ENCODE results near the gene NDUFA13.
A peak's percentile ranks its signal among the peaks of the same experiment; 100 is the strongest.
"Not testable (repeated sequence)": the region's sequence is repeated elsewhere in the genome, so short reads cannot be mapped to it uniquely, and the experiment has no call there.

Gene NDUFA13

DNA sequence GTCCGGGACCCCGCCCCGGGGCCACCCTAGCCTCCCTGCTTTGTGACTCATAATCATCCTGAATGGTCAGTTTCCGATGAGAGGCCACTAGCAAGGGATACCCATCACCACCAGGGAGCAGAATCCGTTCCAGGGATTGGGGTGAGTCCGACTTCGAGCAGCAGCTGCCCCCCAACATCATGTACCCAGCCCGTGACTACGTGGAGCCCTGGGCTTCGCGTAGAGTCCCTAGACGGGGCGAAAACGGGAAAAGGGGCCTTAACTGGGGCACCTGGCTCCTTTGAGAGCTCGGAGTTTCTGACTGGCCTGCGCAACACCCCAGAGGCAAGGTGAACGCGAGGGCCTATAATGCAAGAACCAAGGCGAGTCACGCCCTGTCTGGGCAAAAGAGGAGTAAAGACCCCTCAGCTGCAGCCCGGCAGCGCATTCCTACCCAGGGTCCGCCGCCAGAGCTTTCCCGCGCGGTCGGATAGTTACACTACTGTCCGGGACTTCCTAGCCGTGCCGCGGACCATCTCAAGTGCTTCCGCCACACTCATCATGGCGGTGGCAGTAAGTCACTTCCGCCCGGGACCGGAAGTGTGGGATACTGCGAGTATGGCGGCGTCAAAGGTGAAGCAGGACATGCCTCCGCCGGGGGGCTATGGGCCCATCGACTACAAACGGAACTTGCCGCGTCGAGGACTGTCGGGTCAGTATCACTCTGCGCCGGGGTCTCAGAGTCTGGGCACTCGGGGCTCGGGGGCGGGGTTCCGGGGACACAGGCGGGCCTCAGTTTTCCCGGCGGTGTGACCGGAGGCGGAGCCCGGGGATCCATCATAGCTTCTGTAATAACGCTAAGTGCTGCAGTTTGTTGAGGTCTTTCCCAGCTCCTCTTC, at the start of gene NDUFA13:
Gene NDUFA13, plus strand, starts transcription at position 584 of the 878 bp plus-strand sequence. Its CDS starts 14 bp downstream, at position 598.
- peak; percentile 97 for DNase-seq

DNA sequence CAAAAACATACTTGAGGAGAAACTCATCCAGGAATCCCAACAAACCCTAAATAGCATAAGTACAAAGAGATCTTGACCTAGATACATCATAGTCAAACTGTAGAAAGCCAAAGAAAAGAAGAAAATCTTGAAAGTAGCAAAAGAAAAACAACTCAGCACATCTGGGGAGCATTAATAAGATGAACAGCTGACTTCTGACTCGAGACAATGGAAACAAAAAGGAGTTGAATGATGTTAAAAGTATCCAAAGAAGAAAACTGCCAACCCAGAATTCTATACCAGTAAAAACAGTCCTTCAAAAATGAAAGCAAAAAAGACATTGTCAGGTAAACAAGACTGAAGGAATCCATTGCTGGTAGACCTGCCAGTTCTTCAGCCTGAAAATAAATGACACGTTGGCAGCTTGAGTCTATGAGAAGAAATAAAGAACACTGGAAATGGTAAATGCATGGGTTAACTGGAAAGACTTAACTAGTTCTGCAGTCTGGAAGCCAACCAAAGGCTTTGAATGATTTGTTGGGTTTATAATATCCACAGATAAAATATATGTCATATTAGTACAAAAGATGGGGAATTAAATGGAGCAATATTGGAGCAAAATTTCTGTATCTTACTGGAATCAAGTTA, 47.5 kb upstream of the NDUFA13 start:
- DNase-seq, result no peak

DNA sequence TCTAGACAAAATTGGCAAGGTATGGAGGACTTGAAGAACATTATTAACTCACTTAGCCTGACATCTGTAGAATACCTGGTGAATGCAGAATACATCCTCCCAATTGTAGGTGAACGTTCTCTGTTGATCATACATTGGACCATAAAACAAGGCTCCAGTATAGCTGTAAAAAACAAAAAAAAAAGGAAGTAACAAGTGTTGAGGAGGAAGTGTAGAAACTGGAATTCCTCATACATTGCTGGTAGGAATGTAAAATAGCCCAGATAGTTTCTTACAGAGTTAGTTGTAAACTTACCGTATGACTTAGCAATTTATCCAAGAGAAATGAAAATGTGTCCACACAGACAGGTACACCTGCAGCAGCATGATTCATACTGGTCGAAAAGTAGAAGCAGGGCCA, 45.4 kb upstream of the NDUFA13 start:
- DNase-seq, result no peak

DNA sequence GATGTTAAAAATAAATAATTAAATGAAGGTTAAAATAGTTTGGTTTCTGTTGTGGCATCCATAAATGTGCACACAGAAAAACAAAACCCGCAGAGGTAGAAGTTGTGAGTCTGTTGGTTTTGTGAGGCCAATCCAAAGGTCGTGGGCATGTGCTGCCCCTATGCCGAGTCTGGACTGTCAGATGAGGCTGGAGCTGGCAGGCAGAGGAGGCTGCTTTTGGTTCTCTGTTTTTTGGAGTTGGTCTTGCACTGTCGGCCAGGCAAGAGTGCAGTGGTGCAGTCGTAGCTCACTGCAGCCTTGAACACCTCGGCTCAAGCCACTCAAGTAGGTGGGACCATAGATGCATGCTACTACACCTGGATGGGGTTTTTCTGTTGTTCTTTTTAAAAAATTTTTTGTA, 44.3 kb upstream of the NDUFA13 start:
- no peak for DNase-seq

DNA sequence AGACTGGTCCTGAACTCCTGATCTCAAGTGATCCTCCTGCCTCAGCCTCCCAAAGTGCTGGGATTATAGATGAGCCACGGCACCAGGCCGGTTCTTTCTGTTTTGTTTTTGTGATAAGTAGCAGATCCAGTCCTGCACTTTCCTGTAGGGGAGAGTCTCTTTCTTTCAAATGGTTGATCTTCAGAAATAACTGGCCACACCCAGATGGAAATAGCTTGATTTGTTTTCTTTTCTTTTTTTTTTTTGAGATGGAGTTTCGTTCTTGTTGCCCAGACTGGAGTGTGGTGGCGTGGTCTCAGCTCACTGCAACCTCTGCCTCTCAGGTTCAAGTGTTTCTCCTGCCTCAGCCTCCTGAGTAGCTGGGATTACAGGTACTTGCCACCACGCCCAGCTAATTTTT, 43.9 kb upstream of the NDUFA13 start:
- DNase-seq, result not testable (repeated sequence)

DNA sequence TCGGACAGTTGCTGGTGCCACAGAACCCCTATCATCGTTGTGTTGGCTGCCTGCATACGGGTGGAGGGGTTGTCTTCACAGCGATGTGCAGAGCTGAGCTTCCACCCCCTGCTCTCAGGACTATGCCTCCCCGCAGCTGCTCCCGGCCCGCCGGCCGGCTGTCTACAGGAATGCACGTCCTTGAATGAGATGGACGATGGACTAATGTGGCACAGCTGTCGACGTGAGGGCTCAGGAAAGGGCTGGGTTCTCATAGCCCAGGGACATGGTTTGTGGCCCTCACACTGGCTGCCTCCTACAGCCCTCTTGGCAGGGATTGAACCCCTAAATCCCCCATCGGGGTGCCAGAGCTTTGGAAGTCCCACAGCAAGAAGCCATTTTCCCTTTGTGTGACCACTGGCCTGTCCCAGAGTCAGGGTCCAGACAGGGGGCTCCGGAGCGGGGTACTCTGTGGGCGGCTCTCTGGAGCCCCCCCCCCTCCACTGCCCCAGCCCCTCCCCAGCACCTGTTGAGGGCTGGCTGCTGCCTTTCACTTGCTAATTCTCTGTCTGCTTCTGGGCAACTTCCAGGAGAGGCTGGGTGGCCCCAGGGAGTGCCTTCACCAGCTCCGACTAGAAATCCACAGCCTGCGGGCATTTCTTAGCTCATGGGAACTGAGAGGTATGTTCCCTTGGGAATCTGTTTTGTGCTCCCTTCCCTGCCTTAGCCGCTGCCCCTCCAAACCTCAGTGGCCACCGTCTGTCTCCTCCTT, 40.8 kb upstream of the NDUFA13 start:
- DNase-seq, result no peak

DNA sequence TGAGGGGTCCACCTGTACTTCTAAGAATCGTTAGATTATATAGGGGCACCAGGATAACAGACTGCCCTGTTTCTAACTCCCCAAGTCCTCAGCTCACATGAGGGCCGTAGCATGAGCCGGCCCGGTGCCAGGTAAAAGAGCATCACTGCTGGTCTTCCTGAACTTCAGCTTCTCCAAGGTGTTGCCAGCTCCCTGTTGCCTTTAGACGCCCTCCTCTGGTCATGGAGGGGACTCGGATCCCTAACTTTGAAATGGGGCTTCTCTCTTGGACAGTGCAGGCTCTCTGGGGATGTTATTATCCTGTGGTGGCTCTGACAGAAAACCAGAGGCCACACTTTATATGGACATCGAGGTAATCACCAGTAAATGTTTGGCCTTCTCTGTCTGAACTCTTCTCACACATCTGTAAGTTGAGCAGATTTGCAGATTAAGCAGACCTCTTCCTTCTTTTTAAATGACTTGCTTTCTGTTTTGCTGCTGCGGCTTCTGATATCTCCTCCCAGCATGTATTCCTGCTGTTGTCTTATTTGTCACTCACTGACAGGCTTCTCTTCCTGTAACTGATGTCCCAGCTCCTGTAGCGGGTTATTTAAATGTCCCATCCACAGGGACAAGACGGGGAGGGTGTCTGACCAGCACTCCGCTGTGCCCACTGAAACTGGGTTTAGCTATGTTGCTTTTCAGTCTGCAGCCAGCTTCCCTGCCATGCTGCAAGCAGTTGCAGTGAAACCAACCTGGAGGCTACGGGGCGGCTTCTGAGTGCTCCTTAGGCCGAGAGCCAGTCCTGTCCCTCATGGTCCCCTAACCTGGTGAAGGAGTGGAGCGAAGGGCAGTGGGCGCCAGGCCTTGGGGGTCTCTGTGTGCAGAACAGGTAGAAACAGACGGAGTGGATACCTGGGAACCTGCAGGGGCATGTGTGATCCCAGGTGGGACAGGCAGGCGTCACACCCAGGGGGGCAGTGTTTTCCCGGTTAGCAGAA, 39.9 kb upstream of the NDUFA13 start:
- peak; percentile 74 for DNase-seq

DNA sequence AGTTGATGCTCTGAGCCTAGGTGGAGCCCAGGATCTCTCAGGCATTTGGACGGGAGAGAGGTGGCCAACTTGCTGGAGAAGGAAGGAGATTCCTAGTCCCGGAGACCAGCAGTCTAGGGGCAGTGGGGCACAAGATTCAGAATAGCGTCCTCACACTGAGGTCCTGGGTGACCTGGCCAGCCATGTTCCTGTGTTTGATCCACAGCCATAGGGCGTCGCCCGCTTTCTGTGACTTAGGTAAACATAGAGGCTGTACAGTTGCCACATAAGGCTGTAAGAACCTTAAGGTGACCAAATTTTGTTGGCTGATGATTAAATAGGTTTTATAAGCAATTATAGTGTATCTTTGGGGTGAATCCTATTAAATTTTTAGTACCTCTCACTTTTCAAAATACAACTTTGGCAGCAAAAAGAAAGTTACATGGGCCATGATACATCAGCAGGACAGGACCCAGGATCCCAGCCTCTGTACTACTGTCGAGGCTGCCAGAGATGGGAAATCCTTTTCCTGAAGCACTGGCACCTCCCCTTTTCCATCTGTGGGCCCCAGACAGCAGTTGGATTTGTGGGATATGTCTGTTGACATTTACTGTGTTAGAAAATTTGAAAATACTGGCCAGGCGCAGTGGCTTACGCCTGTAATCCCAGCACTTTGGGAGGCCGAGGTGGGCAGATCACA, 38.2 kb upstream of the NDUFA13 start:
- DNase-seq, result no peak

DNA sequence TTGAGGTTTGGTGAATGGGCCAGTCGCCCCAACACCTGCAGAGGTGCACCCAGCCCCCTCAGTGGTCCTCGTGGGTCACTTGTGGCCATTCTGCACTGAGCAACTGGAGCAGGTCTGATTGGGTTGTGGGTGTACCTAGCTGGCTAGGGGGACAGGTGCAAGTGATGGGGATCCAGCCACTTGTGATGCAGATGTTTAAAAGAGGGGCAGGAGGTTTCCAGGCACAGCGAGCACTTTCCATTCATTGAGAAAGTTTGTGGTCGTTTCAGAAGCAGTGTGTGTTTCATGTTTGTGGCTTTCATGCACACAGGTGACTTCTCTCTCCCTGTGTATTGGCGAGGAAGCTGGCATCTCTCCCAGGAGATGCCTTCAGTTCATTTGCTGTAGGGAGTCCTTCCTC, 35.3 kb upstream of the NDUFA13 start:
- no peak for DNase-seq

DNA sequence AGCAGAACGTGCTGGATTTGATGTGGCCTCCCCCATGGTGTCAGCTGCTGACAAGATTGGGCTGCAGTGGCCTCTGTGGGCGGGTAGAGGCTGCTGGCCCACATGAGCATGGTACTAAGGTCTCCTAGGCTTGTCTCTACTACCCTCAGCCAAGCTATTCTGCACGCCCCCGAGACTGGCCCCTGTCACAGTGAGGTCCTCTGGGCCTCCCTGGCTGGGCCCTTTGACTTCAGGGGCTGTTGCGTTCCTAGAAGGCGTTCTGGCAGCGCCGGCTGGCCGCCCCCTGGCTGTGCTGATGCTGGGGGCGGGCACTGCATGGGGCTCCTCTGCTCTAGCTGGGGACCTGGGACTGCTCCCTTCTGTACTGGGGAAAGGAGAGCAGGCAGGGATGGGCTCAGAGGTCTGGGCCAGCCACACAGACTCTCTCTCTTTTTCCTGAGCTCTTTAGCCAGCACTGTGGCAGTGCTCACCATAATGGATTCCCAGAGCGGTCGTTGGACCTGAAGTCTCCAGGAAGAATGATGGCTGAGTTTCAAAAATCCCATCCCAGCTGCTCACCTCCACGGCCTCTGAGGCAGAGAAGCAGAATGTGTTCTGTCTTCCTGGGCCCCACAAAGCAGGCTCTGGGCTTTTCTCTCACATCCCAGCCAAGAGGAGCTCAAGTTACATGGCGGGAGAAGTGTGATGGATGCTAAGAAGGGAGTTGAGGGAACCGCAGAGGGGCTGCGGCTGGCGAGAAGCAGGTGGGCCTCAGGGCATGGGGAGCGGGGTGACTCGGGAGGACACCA, 33.0 kb upstream of the NDUFA13 start:
- DNase-seq, result no peak

DNA sequence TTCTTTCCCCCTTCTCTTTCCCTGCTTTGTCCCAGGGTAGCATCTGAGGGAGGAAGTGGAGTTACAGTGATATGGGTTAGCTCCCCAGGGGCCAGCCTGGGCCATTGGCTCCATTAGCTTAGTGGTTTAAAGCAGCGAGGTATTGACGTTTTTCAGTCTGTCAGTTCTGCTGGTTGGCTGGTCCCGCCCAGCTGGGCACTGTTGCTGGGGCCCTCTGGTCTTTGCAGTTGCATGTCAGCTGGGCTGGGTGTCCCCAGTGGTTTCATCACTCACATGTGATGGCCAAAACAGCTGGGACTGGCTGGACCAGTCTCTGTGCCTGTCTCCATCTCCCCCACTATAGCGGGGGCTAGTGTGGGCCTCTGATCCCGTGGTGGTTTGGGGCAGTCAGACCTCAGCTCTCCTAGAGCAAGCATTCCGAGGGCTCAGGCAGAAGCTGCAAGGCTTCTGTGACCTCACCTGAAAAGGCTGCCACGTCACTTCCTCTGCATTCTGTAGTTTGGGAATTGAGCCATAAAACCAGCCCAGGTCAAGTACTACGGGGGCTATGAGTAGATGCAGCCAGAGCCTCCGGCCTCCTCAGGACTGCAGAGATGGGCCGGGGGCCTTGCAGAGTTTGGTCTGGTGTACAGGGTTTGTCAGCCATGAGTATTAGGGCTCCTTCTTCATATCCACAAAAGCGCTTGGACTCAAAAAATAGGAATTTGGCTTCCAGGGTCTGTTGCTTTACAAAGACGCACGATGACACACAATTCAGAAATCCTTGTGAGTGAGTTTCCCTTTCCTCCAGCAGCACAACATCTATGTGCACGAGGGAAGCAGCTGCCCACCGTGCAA, 30.6 kb upstream of the NDUFA13 start:
- peak; percentile 87 for DNase-seq

DNA sequence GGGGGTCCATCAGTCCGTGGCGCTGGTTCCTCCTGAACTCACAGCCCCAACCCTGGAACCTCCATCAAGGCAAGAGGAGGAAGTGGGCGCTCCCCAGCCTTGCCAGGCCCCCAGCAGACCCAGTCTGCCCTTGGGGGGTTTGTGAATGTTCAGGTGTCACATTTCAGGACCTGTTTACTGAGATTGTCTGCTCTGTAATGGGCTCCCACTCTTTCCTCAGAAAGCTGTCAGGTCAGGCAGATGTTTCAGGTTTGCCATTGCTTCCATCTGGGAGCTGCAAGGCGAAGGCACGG, 30.1 kb upstream of the NDUFA13 start:
- no peak for DNase-seq

DNA sequence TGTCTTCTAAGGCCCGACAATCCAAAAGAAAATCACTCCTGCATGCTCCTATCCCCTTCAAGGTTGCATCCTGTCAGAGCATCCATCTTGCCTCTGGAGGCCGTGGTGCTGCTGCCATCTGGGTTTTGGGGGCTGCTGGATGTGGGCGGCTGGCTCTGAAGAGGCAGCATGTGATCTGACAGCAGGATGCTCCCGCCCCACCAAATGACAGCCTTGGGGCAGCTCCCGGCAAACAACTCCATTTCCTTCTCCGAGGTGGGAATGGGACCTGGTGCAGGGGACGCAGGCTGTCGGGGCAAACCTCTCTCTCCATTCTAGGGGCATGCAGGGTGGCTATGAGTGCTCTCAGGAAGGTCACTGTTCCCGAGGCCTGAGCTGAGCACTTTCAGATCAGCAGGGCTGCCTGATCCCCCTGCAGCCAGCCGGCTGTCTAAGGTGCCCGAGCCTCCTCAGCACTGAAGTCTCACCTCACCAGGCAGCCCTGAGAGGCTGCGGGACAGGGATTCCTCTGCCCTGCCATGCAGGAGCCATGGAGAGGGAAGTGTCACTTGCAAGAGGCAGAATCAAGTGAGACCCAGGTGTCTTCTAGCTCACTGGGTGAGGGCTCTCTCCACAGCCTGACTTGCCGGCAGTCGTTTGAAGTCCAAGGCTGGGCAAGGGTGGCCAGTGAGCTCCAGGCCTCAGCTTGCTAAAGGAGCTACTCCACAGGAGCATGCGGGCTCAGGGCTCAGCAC, 29.5 kb upstream of the NDUFA13 start:
- no peak for DNase-seq

DNA sequence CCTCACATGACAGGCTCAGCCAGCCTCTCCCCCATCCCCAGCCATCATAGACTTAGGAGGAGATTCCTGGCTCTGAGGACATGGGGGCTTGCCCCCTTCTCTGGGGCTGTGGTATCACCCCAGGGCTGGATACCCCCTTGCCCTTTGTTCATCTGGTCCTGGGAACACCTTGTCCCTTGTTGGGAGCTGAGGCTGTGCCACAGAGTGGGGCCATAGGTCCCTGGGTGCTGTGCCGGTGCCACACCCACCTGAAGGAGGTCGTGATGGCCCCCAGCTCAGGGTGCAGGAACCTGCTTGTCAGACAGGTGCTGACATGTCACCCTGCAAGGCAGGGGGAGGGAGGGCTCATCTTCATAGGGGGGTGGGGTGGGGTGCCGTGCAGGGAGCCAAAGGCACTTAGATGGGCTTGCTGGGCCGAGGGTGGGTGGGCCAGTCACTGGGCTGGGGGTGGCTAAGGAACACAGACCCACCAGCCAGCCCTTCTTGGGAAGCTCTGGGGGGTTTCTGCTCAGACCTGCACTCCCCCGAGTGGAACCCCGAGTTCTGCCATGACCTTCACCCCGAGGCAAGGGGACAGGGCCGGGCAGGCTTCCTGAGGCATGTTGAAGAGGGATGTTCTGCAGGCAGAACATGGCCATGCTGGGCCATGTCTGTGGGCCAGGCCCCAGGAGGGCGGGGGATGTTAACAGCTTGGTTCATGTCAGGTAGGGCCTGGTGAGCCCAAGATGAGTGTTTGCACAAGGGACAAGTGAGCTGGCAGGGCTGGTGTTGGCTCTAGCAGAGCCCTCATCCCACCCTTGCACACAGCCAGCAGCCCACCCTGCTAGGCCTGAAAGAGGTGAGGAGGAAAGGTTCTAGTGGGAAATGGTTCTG, 28.7 kb upstream of the NDUFA13 start:
- no peak for DNase-seq

DNA sequence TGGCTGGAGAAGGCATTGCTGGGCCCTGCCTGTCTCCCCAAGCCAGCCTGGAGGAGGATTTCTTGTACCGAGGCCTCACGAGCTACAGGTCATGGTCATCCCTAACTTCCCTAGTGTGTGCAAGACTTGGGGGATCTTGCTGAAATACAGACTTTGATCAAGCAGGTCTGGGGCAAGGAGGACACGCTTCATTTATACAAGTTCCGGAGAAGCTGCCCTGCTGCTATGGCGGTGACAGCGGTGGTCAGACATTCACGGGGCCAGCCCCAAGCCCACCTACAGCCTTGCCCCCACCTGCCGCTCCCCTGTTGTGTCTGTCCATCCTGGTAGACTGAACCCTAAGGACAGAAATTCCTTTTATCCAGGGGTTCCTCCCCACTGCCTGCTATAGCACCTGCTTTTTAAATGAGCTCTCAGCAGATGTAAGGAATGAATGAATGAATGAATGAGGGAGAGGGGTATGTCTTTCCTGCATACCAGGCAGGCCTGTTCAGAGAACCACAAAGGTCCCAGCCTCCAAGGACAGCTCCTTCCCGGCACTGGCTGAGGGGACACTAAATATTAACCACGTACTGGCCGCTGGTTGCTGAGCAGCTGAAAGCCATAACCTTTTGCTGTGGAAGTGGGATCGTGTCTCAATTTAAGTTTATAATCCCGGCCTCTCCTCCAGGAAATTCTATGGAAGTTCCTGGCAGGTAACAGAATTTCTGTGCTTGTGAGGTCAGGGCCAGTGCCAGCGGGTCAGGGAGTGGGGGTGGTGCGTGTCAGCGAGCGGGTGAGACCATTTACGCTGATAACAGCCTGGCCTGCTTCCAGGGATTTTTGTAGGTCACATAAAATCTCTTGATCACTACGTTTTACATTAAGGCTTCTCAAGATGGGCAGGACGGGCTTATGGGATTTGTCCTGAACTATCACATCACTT, 27.8 kb upstream of the NDUFA13 start:
- DNase-seq, result no peak

DNA sequence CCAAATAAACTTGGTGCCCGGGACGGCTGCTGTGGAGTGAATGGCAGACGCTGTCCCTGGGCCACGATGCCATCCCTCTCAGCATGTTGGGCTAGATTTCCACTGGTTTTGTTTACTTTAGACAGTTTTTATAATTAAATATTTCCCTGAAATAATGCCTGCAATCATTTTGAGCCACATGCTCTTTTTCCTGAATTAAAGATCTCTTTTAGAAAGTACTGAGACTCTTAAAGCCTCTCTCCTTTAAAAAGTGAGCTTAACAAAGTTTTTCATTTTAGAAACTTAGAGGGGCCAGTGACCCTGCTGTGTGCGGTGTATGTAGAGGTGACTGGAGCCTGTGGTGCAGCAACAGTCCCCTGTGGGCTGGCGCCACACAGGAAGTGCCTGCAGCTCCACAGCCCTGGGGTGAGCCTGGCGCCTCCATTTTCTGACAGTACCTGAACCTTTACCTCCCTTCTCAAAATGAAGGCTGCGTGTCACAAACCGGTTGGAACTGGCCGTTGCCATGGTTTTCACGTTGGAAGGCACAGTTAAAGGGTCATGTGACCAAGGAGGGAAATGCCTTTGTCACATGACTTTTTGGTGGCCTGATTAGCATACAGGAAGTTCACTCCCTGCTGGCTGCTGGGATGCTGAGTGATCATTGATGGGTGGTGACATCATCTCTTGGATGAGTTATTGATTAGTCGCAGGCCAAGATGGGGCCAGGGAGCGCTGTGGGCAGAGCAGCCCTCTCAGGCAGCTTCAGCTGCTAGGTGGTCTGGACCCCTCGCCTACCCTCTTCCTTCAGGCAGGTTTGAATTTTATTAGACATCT, 26.9 kb upstream of the NDUFA13 start:
- DNase-seq, result peak; percentile 95
